ENCODE data around the gene GLMP. TPM values are rescaled to one million over a fixed set of nuclear protein-coding genes. Genes with fewer than 3 reads are reported as not detected.

Gene GLMP
- polyA plus RNA-seq, 1 donor (not counting 4 experiments of a cell fraction or from before 2014, with no cell fraction given), result 12.5 TPM

GRCh38 chr1:156260896-156261295 is 34.6 kb downstream of the GLMP start:
- Histone ChIP-seq H3K4me2 (ENCODE audit: control insufficient read depth, extremely low read depth, insufficient read depth, low read depth, low read length) (peak overlapping the region; percentile 27), H3K4me1 (ENCODE audit: control insufficient read depth, extremely low read depth, insufficient read depth, low read length) (peaks cover 65% of the 10 kb centered on the region), H3K9me3 (ENCODE audit: control insufficient read depth, low read depth, low read length) (no peaks in the 10 kb centered on the region), H3K79me2 (ENCODE audit: control insufficient read depth, insufficient read depth, low read length) (no peaks in the 10 kb centered on the region), H2AFZ (ENCODE audit: control insufficient read depth, low read length) (no peak overlapping the region), H3K27ac (ENCODE audit: control insufficient read depth, insufficient read depth, low read length) (peak overlapping the region; percentile 31), H3K4me3 (ENCODE audit: control insufficient read depth in 2 of 3, extremely low read depth in 1 of 3, insufficient read depth in 2 of 3, low read depth in 1 of 3, low read length in 3 of 3) (no peak overlapping the region), H3K36me3 (ENCODE audit: control insufficient read depth in 2 of 2, extremely low read depth in 1 of 2, insufficient read depth in 2 of 2, low read length in 2 of 2) (peaks cover 36 to 76% of the 10 kb centered on the region in 2 experiments), H4K20me1 (ENCODE audit: control insufficient read depth, extremely low read depth, insufficient read depth, low read length) (peaks cover 12% of the 10 kb centered on the region), H3K9me1 (ENCODE audit: control insufficient read depth, extremely low read depth, insufficient read depth, low read length) (peaks cover 5% of the 10 kb centered on the region), H3K9ac (ENCODE audit: control insufficient read depth, extremely low read depth, insufficient read depth, low read length) (no peak overlapping the region), H3K27me3 (ENCODE audit: control insufficient read depth, extremely low read depth, insufficient read depth, low read length) (no peaks in the 10 kb centered on the region)
- no peak for DNase-seq (ENCODE audit: low read depth, low spot score)
- dilution Hi-C loops (cut with MboI; ENCODE audit: extremely low pct_ligation_motif_present, low sequenced_read_pairs), result no loop called here
- TF ChIP-seq CTCF (optimal IDR thresholded peaks at IDR 0.05 in 1 of 3, IDR thresholded peaks at IDR 0.05 in 1 of 3, conservative IDR thresholded peaks at IDR 0.05 in 1 of 3; ENCODE audit: extremely low read depth in 1 of 3, insufficient read depth in 2 of 3, low read length in 3 of 3), result no peak
- no peak for TF ChIP-seq EZH2 (IDR thresholded peaks at IDR 0.05; ENCODE audit: low read length)
- FAIRE-seq, result no peak

- no peaks in the 10 kb centered on the region for H3K9me3 ChIP-seq (ENCODE audit: control insufficient read depth, low read depth, low read length)
- no peak overlapping the region for H3K27ac ChIP-seq (ENCODE audit: control insufficient read depth, insufficient read depth, low read length)
- no peak overlapping the region for H2AFZ ChIP-seq (ENCODE audit: control insufficient read depth, low read length)
- DNase-seq (ENCODE audit: low read depth, low spot score) (no peak), FAIRE-seq (no peak)
- dilution Hi-C loops (cut with MboI; ENCODE audit: extremely low pct_ligation_motif_present, low sequenced_read_pairs), result no loop called here
- H3K4me3 ChIP-seq (ENCODE audit: control insufficient read depth in 2 of 3, extremely low read depth in 1 of 3, insufficient read depth in 2 of 3, low read depth in 1 of 3, low read length in 3 of 3), result no peak overlapping the region
- peaks cover 29 to 71% of the 10 kb centered on the region in 2 experiments for H3K36me3 ChIP-seq (ENCODE audit: control insufficient read depth in 2 of 2, extremely low read depth in 1 of 2, insufficient read depth in 2 of 2, low read length in 2 of 2)
- H3K4me2 ChIP-seq (ENCODE audit: control insufficient read depth, extremely low read depth, insufficient read depth, low read depth, low read length), result no peak overlapping the region
- peaks cover 5% of the 10 kb centered on the region for H3K9me1 ChIP-seq (ENCODE audit: control insufficient read depth, extremely low read depth, insufficient read depth, low read length)
- no peak overlapping the region for H3K9ac ChIP-seq (ENCODE audit: control insufficient read depth, extremely low read depth, insufficient read depth, low read length)
- no peaks in the 10 kb centered on the region for H3K79me2 ChIP-seq (ENCODE audit: control insufficient read depth, insufficient read depth, low read length)
- no peaks in the 10 kb centered on the region for H3K27me3 ChIP-seq (ENCODE audit: control insufficient read depth, extremely low read depth, insufficient read depth, low read length)
- peaks cover 65% of the 10 kb centered on the region for H3K4me1 ChIP-seq (ENCODE audit: control insufficient read depth, extremely low read depth, insufficient read depth, low read length)
- H4K20me1 ChIP-seq (ENCODE audit: control insufficient read depth, extremely low read depth, insufficient read depth, low read length), result peaks cover 12% of the 10 kb centered on the region
- TF ChIP-seq EZH2 (IDR thresholded peaks at IDR 0.05; ENCODE audit: low read length) (no peak), CTCF (optimal IDR thresholded peaks at IDR 0.05 in 1 of 3, IDR thresholded peaks at IDR 0.05 in 1 of 3, conservative IDR thresholded peaks at IDR 0.05 in 1 of 3; ENCODE audit: extremely low read depth in 1 of 3, insufficient read depth in 2 of 3, low read length in 3 of 3) (peak in 1 of 3 experiments; percentile 38)
Measured at GRCh38 chr1:156259805-156260204, 35.7 kb downstream of the GLMP start.
